NCI-H187 treated with DMSO at 0.1 percent for 48 hours (cell line): Measurements from ENCODE around the gene GFPT2.

ENCODE experiments used
- DNase-seq: peaks from one replicate; lab custom pipeline; 2025; lab: John Stamatoyannopoulos, UW

The GFPT2 gene

GRCh38 chr5:180350711-180351465, 2.2 kb downstream of the GFPT2 start:
- DNase-seq, result no peak

GRCh38 chr5:180350296-180350695, 2.8 kb downstream of the GFPT2 start:
- DNase-seq, result no peak

GRCh38 chr5:180349391-180349790, 3.7 kb downstream of the GFPT2 start:
- DNase-seq, result no peak

GRCh38 chr5:180348336-180348735, 4.8 kb downstream of the GFPT2 start:
- no peak for DNase-seq

- no peak for DNase-seq
Observed at GRCh38 chr5:180347702-180348101, 5.4 kb downstream of the GFPT2 start.

- no peak for DNase-seq
Observed at GRCh38 chr5:180346358-180346757, 6.8 kb downstream of the GFPT2 start.

- no peak for DNase-seq
Observed at GRCh38 chr5:180345781-180346180, 7.4 kb downstream of the GFPT2 start.

GRCh38 chr5:180345186-180345585, 8.0 kb downstream of the GFPT2 start:
- DNase-seq, result no peak

- no peak for DNase-seq
Observed at GRCh38 chr5:180344696-180344999, 8.5 kb downstream of the GFPT2 start.

- no peak for DNase-seq
Observed at GRCh38 chr5:180343831-180344695, 9.1 kb downstream of the GFPT2 start.

- no peak for DNase-seq
Observed at GRCh38 chr5:180343110-180343830, 9.9 kb downstream of the GFPT2 start.

- no peak for DNase-seq
Observed at GRCh38 chr5:180341595-180341994, 11.5 kb downstream of the GFPT2 start.

GRCh38 chr5:180340856-180341255, 12.3 kb downstream of the GFPT2 start:
- no peak for DNase-seq

- DNase-seq, result no peak
Observed at GRCh38 chr5:180339583-180340183, 13.5 kb downstream of the GFPT2 start.

GRCh38 chr5:180338001-180338707, 15.0 kb downstream of the GFPT2 start:
- DNase-seq, result no peak

- DNase-seq, result no peak
Observed at GRCh38 chr5:180336234-180337020, 16.7 kb downstream of the GFPT2 start.

GRCh38 chr5:180335614-180336233, 17.4 kb downstream of the GFPT2 start:
- no peak for DNase-seq

- DNase-seq, result no peak
Observed at GRCh38 chr5:180334751-180335613, 18.2 kb downstream of the GFPT2 start.

GRCh38 chr5:180334176-180334575, 19.0 kb downstream of the GFPT2 start:
- DNase-seq, result no peak
